HEK293T (cell line): ENCODE results near the gene PTPN4.

Experiments used
- BHLHE40 ChIP-seq: fragments of 450-650 bp; IDR thresholded peaks from 2 replicates; pipeline ENCODE4 v1.6.1; 2016; ENCODE audit warnings: mild to moderate bottlenecking, moderate library complexity, borderline replicate concordance
- CTBP1 ChIP-seq: fragments of 450-650 bp; IDR thresholded peaks from 2 replicates; pipeline ENCODE4 v1.6.1; 2016; ENCODE audit warnings: borderline replicate concordance
- ELF4 ChIP-seq: fragments of 450-650 bp; IDR thresholded peaks from 2 replicates; pipeline ENCODE4 v1.6.1; 2017; ENCODE audit warnings: antibody characterized with exemption
- FOXA1 ChIP-seq: fragments of 450-650 bp; IDR thresholded peaks from 2 replicates; pipeline ENCODE4 v1.6.1; 2016; ENCODE audit warnings: mild to moderate bottlenecking
- FOXM1 ChIP-seq: fragments of 450-650 bp; IDR thresholded peaks from 2 replicates; pipeline ENCODE4 v1.6.1; 2017; ENCODE audit warnings: mild to moderate bottlenecking, borderline replicate concordance
- HDGF ChIP-seq: fragments of 450-650 bp; IDR thresholded peaks from 2 replicates; pipeline ENCODE4 v1.6.1; 2017; ENCODE audit warnings: antibody characterized with exemption, borderline replicate concordance
- NFRKB ChIP-seq: fragments of 450-650 bp; IDR thresholded peaks from 2 replicates; pipeline ENCODE4 v1.6.1; 2016; ENCODE audit warnings: mild to moderate bottlenecking, moderate library complexity
- SP1 ChIP-seq: fragments of 450-650 bp; IDR thresholded peaks from 2 replicates; pipeline ENCODE4 v1.6.1; 2017
- SUZ12 ChIP-seq: fragments of 450-650 bp; IDR thresholded peaks from 2 replicates; pipeline ENCODE4 v1.6.1; 2016; ENCODE audit warnings: mild to moderate bottlenecking

GRCh38 chr2:119745566-119745965, 14.2 kb upstream of the PTPN4 start:
- TF ChIP-seq CTBP1, result no peak
- no peak for TF ChIP-seq SUZ12
- TF ChIP-seq FOXA1, result no peak
- TF ChIP-seq NFRKB, result no peak
- no peak for TF ChIP-seq SP1
- no peak for TF ChIP-seq BHLHE40
- TF ChIP-seq ELF4, result no peak
- TF ChIP-seq HDGF, result no peak
- no peak for TF ChIP-seq FOXM1
